GM21619 (cell line): ENCODE results near the gene ZKSCAN1.

ENCODE experiments used
- ATAC-seq: cut with Tn5 transposase; IDR thresholded peaks from one replicate; pipeline ENCODE4 v1.9.1; 2021; ENCODE audit not compliant: unreplicated experiment

Gene ZKSCAN1

GRCh38 chr7:100034871-100035510 lies 19.6 kb downstream of the ZKSCAN1 start:
- no peak for ATAC-seq

GRCh38 chr7:100035876-100036275 lies 20.5 kb downstream of the ZKSCAN1 start:
- no peak for ATAC-seq

DNA sequence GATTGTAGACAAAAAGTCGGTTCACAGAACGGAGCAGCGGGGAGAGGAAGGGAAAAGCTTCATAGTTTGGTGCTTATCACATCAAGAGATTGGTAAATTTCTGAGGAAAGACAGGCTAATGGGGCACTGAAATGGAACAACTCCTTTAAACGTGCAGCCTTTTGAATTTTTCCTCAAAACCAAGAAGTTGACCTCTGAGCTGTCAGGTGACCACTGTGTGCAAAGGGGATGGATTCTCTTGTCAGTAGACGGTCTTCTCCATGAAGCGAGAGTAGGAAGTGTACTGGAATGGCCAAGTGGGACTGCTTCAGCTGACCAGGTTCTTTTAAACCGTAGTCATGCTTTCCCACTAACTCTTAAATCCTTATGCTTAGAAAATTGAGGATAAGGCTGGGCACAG lies 22.9 kb downstream of the ZKSCAN1 start:
- ATAC-seq, result no peak

DNA sequence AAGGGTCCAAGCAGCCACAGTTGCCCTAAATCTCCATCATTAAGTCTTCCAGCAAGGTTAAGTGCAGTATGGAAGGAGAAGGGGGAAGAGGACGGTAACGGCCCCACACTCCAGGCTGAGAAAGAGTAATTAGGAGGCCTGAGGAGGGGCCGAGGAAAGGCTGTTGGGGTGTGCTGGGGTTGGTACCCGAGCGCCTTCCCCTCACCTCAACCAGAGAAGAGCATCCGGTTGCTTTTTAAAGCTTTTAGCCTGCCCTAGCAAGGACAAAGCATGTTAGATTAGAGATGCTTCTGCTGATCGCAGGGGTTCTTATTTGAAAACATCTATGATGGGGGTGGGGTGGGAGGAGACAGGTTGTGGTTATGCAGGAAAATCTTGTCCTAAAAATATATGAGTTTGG lies 25.2 kb downstream of the ZKSCAN1 start:
- no peak for ATAC-seq

DNA sequence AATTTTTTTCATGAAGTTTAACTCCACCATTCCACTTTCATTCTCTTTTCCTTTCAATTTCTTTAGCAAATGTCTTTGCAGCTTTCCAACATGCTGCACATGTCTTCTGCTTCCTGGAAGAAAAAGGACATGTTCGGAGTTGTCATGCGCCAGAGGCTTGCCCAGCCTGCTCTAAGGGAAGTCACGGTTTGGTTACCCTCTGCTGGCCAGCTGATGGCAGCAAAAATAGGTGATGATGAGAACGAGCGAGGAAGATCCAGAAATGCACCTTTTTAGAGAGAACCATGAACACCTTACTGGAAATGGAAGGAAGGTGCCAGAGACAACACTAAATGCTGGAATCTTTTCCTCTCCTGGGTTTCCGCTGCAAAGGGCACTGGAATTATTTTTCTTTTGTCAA lies 29.3 kb downstream of the ZKSCAN1 start:
- ATAC-seq, result no peak

DNA sequence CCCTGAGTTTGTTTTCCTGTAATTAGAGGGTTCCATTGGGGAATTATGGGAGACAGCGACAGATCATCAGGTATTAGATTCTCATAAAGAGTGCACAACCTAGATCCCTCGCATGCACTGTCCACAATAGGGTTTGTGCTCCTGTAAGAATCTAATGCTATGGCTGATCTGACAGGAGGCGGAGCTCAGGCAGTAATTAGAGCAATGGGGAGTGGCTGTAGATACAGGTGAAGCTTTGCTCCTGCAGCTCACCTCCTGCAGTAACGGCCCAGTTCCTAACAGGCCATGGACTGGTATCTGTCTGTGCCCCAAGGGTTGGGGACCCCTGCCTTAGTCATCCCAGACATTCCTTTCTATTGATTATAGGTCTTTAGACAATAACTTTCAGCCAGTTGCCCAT lies 33.3 kb downstream of the ZKSCAN1 start:
- no peak for ATAC-seq

DNA sequence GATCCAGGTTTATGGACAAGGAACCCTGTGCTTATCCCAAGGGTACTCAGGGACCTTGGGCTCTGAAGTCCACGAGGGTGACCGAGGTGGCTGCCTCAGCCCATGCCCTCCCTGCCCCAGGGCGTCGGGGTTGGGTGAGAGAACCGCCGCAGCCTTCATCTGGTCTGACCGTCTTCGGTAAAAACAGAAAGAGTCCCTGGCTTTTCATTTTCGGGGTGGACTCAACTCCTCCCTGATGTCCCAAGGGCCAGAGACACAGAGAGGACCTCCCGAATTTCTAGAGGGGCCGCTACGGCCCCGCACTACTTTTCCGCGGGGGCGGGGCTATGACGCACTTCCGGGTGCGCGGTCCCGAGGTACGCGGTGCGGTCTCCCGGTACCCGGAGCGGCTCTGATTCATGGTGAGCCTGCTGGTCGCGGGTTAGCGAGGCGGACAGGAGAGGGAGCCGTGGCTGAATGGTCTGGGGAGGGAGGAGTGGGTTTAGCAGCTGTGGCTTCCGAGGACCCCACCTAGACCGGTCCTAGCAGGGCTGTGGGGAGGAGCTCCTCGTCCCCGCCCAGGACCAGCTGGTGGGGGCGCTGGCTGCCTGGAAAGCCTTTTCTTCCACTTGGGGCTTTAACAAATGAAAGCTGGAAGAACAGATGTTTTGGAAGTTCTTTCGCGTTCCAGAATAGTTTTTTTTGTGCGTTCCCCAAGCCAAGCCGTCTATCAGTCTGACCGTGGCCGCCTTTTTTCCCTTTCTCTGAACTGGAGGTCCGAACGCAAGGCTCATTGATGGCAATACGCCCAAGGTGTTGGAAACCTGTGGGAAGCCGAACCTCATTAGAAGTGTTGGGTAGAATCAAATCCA lies 34.3 kb downstream of the ZKSCAN1 start, which contains the start of gene ZSCAN21:
ZSCAN21 (plus strand) TSS at position 334 of the 851 bp plus-strand sequence. CDS start 7,233 bp downstream, outside the sequence.
- peak; percentile 90 for ATAC-seq

- ATAC-seq, result no peak
Observed at GRCh38 chr7:100051611-100052010, 36.2 kb downstream of the ZKSCAN1 start.

DNA sequence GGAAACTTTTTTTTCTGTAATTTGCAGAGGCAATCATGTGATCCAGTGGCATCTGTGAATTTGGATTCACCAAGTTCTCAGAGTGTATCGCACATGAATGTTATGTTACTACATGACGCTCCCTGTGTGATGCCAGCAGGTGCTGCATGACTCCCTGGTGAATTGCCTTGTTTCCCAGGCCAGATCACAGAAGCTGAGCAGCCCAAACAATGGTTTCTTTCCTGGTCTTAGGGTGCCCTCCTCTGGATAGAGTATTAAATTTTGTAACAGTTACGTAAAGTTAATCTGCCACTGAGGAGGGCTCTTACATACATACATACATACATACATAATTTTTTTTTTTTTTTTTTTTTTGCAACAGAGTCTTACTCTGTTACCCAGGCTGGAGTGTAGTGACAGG lies 37.8 kb downstream of the ZKSCAN1 start:
- ATAC-seq, result no peak

- ATAC-seq, result no peak
Observed at GRCh38 chr7:100057006-100057405, 41.6 kb downstream of the ZKSCAN1 start.

DNA sequence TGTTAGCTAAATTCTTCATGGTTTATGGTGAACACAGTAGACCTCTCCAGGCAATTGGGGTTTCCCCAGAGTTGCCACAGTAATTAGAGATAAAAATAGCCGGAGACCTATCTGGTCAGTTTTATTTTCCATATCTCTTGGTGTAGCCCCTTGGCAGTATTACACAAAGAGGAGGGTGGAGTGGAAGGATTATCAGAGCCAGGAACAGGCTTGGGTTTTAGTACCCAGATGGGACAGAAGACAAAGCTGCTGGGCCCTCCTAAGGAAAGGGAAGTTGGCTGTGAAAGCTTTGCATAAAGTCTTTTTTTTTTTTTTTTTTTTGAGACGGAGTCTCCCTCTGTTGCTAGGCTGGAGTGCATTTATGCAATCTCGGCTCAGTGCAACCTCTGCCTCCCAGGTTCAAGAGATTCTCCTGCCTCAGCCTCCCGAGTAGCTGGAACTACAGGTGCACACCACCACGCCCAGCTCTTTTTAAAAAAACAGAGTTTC lies 43.9 kb downstream of the ZKSCAN1 start:
- no peak for ATAC-seq

- ATAC-seq, result no peak
Observed at GRCh38 chr7:100061518-100062193, 46.3 kb downstream of the ZKSCAN1 start.

GRCh38 chr7:100063376-100063775 lies 48.0 kb downstream of the ZKSCAN1 start:
- ATAC-seq, result no peak

DNA sequence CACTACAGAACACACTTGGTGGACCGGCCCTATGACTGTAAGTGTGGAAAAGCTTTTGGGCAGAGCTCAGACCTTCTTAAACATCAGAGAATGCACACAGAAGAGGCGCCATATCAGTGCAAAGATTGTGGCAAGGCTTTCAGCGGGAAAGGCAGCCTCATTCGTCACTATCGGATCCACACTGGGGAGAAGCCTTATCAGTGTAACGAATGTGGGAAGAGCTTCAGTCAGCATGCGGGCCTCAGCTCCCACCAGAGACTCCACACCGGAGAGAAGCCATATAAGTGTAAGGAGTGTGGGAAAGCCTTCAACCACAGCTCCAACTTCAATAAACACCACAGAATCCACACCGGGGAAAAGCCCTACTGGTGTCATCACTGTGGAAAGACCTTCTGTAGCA lies 48.8 kb downstream of the ZKSCAN1 start:
- no peak for ATAC-seq

- ATAC-seq, result no peak
Observed at GRCh38 chr7:100065452-100066186, 50.2 kb downstream of the ZKSCAN1 start.

DNA sequence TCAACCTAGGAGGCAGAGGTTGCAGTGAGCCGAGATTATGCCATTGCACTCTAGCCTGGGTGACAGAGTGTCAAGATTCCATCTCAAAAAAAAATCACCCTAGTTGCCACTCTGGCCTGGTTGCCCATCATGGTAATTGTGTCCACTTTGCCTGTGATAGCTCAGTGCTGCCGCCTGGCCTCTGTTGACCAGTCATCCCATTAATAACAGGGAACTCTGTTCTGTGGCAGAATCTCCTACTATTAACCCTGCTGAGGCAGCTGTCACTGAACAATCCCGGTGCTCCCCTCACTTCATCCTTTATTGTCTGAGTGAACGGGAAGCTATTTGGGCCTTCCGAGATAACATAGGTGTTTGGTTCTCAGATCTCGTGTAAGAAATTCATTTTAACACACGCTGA lies 51.6 kb downstream of the ZKSCAN1 start:
- no peak for ATAC-seq

GRCh38 chr7:100069991-100070390 lies 54.6 kb downstream of the ZKSCAN1 start:
- no peak for ATAC-seq

- ATAC-seq, result no peak
Observed at GRCh38 chr7:100071018-100071723, 55.8 kb downstream of the ZKSCAN1 start.

DNA sequence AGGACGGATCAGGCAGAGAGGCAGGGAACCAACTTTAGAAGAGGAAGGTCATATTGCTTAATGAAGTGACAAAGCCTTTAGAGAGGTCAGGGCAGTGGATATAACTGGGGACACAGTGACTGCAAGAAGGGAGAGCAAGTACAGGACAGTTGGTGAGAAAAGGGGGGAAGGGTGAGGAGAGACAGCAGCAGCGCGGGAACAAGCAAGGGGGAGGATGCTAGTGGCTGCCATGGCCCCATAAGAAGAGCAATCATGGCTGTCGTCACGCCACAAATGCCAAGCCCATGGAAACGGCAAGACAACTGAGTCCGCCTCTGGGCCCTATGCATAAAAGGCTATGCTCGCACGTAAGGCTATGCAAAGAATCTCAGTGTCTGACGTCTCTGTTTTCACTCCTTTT lies 57.1 kb downstream of the ZKSCAN1 start:
- ATAC-seq, result no peak

GRCh38 chr7:100074841-100075240 lies 59.4 kb downstream of the ZKSCAN1 start:
- ATAC-seq, result no peak
